Measurements from ENCODE around the gene TRAF3IP1. TPM values are rescaled to one million over a fixed set of nuclear protein-coding genes. Genes with fewer than 3 reads are reported as not detected.

TRAF3IP1 gene
- total RNA-seq, 1 experiment from 2014 or later: 8.2 TPM

DNA sequence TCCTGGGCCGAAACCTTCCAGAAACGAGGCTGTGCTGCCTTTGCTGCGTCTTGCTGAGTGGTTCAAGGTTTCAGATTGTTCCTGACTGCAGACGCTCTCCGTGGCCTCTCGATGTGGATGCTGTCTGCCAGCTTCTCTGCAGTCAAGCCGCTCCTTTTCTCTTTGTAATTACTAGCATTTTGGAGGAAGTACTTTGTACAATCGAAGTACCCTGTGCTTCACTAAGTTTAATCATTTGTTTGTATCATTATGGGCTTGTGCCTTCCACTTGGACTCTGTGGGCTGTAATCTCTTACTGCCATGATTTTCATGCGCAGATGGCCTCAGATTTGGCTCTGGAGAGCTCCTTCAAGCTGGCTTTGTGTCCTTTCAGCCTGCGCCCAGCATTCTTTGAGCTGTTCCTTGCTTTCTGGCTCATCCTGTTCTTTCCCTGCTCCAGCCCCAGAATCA lies 49.3 kb downstream of the TRAF3IP1 start:
- Histone ChIP-seq H3K4me1 (ENCODE audit: insufficient read depth, low read length) (no peaks in the 10 kb centered on the region), H3K27ac (ENCODE audit: low read length) (no peak overlapping the region), H3K9me3 (ENCODE audit: low read length) (no peaks in the 10 kb centered on the region), H2AFZ (ENCODE audit: low read length) (no peak overlapping the region), H3K79me2 (ENCODE audit: low read length) (no peaks in the 10 kb centered on the region), H4K20me1 (ENCODE audit: low read length) (no peaks in the 10 kb centered on the region), H3K4me2 (ENCODE audit: low read length) (no peak overlapping the region), H3K9ac (ENCODE audit: low read length) (no peak overlapping the region), H3K36me3 (ENCODE audit: low read depth, low read length) (no peaks in the 10 kb centered on the region), H3K9me2 (replicated peaks; ENCODE audit: low read length) (no peaks in the 10 kb centered on the region), H3K27me3 (ENCODE audit: low read length) (no peaks in the 10 kb centered on the region), H3K4me3 (ENCODE audit: low read length) (no peak overlapping the region), H3F3A (ENCODE audit: low read length, unreplicated experiment) (no peaks in the 10 kb centered on the region)
- POLR2A ChIA-PET (ENCODE audit: unreplicated experiment): no interaction called here
- intact Hi-C loops (cut with micrococcal nuclease): loop anchor here (1.0 to 5.0 kb wide), 3 partner anchors 68 to 416 kb away; no protein-coding TSS in a partner anchor
- CTCF ChIA-PET: no interaction called here
- ATAC-seq (no peak), DNase-seq (no peak)
- BruUV-seq (replicated peaks): no TSS peak
- TF ChIP-seq EZH2 (IDR thresholded peaks at IDR 0.05; ENCODE audit: low read length, unreplicated experiment): no peak
- TF ChIP-seq, protein P1, sequence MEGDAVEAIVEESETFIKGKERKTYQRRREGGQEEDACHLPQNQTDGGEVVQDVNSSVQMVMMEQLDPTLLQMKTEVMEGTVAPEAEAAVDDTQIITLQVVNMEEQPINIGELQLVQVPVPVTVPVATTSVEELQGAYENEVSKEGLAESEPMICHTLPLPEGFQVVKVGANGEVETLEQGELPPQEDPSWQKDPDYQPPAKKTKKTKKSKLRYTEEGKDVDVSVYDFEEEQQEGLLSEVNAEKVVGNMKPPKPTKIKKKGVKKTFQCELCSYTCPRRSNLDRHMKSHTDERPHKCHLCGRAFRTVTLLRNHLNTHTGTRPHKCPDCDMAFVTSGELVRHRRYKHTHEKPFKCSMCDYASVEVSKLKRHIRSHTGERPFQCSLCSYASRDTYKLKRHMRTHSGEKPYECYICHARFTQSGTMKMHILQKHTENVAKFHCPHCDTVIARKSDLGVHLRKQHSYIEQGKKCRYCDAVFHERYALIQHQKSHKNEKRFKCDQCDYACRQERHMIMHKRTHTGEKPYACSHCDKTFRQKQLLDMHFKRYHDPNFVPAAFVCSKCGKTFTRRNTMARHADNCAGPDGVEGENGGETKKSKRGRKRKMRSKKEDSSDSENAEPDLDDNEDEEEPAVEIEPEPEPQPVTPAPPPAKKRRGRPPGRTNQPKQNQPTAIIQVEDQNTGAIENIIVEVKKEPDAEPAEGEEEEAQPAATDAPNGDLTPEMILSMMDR (conservative IDR thresholded peaks at IDR 0.05; ENCODE audit: low read depth, low read length): no peak
- no peak for TF ChIP-seq EZH2phosphoT487 (IDR thresholded peaks at IDR 0.05; ENCODE audit: borderline replicate concordance, low read length)

DNA sequence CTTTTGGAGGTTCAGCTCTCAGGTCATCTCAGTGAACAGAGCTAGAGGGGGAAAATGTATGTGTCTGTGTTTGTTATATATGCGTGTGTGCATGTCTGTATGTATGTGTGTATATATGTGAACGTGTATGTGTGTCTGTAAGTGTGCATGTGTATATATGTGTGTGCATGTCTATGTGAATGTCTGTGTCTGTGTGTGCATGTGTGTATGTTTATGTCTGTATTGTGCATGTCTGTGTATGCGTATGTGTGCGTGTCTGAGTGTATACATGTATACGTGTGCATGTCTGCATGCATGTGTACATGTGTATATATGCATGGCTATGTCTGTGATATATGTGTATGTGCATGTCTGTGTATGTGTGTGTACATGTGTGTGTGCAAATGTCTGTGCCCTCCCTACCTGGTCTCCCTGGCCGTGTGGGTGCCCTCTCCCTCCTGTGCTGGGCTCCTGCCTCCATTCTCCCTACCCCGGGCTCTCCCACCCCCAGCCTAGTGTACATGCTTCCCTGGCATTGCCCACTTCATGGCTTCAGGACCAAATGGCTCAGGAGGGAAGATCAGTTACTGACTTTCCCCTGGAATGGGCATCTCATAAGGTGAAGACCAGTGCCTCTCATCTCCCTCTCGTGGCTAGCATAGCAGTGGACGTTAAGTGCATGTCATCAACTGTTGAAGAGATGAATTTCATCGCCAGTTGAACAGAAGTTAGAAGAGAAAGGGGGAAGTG lies 49.9 kb downstream of the TRAF3IP1 start:
- Histone ChIP-seq H3K79me2 (ENCODE audit: low read length) (no peaks in the 10 kb centered on the region), H3K4me2 (ENCODE audit: low read length) (no peak overlapping the region), H3K27me3 (ENCODE audit: low read length) (no peaks in the 10 kb centered on the region), H3K9me2 (replicated peaks; ENCODE audit: low read length) (no peaks in the 10 kb centered on the region), H4K20me1 (ENCODE audit: low read length) (no peaks in the 10 kb centered on the region), H3K36me3 (ENCODE audit: low read depth, low read length) (no peaks in the 10 kb centered on the region), H2AFZ (ENCODE audit: low read length) (no peak overlapping the region), H3K27ac (ENCODE audit: low read length) (no peak overlapping the region), H3K4me1 (ENCODE audit: insufficient read depth, low read length) (no peaks in the 10 kb centered on the region), H3K9me3 (ENCODE audit: low read length) (no peaks in the 10 kb centered on the region), H3K4me3 (ENCODE audit: low read length) (no peak overlapping the region), H3K9ac (ENCODE audit: low read length) (no peak overlapping the region), H3F3A (ENCODE audit: low read length, unreplicated experiment) (no peaks in the 10 kb centered on the region)
- ChIA-PET CTCF (interaction anchor here (0.6 to 0.8 kb wide), 2 partner anchors 159 to 415 kb away, joined by 5 to 6 read pairs; no protein-coding TSS in a partner anchor), POLR2A (ENCODE audit: unreplicated experiment) (no interaction called here)
- no peak for DNase-seq
- intact Hi-C loops (cut with micrococcal nuclease): loop anchor here (1.0 to 5.0 kb wide), 3 partner anchors 67 to 415 kb away; no protein-coding TSS in a partner anchor
- BruUV-seq (replicated peaks): no TSS peak
- TF ChIP-seq, protein P1 (conservative IDR thresholded peaks at IDR 0.05; ENCODE audit: low read depth, low read length): no peak
- TF ChIP-seq EZH2 (IDR thresholded peaks at IDR 0.05; ENCODE audit: low read length, unreplicated experiment): no peak
- no peak for TF ChIP-seq EZH2phosphoT487 (IDR thresholded peaks at IDR 0.05; ENCODE audit: borderline replicate concordance, low read length)
- peak; percentile 35 for ATAC-seq
